Measurements from ENCODE around the gene WDFY4. TPM values are rescaled to one million over a fixed set of nuclear protein-coding genes. Genes with fewer than 3 reads are reported as not detected.

The WDFY4 gene
- polyA plus RNA-seq, 1 donor (not counting 4 experiments of a cell fraction or from before 2014, with no cell fraction given): 0.04 TPM

DNA sequence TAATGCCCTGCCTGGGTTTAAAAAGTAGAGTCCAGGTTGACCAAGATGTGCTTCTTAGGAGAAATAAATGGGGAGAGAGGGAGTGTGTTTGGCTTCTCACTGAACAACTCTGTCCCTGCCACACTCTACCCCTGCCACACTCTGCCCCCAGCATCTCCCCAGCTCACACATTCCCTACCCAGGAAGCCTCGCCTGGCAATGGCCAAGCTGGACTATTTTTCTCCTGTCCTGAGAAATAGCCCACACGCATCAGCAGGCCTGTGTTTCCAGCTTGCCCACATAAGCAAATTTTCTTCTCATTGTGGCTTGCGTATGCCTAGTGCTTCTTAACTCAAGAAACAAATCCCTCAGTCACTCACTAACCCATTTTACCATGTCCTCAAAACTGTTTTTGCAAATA is 253.1 kb downstream of the WDFY4 start:
- Histone ChIP-seq H4K20me1 (ENCODE audit: control insufficient read depth, extremely low read depth, insufficient read depth, low read length) (no peaks in the 10 kb centered on the region), H3K36me3 (ENCODE audit: control insufficient read depth in 2 of 2, extremely low read depth in 1 of 2, insufficient read depth in 2 of 2, low read length in 2 of 2) (no peaks in the 10 kb centered on the region), H3K4me3 (ENCODE audit: control insufficient read depth in 2 of 3, extremely low read depth in 1 of 3, insufficient read depth in 2 of 3, low read depth in 1 of 3, low read length in 3 of 3) (no peak overlapping the region), H3K9ac (ENCODE audit: control insufficient read depth, extremely low read depth, insufficient read depth, low read length) (no peak overlapping the region), H3K9me1 (ENCODE audit: control insufficient read depth, extremely low read depth, insufficient read depth, low read length) (no peaks in the 10 kb centered on the region), H3K4me2 (ENCODE audit: control insufficient read depth, extremely low read depth, insufficient read depth, low read depth, low read length) (no peak overlapping the region), H3K4me1 (ENCODE audit: control insufficient read depth, extremely low read depth, insufficient read depth, low read length) (no peaks in the 10 kb centered on the region), H2AFZ (ENCODE audit: control insufficient read depth, low read length) (no peak overlapping the region), H3K27ac (ENCODE audit: control insufficient read depth, insufficient read depth, low read length) (no peak overlapping the region), H3K79me2 (ENCODE audit: control insufficient read depth, insufficient read depth, low read length) (no peaks in the 10 kb centered on the region), H3K9me3 (ENCODE audit: control insufficient read depth, low read depth, low read length) (no peaks in the 10 kb centered on the region), H3K27me3 (ENCODE audit: control insufficient read depth, extremely low read depth, insufficient read depth, low read length) (no peaks in the 10 kb centered on the region)
- TF ChIP-seq EZH2 (IDR thresholded peaks at IDR 0.05; ENCODE audit: low read length): no peak
- TF ChIP-seq, protein P1, sequence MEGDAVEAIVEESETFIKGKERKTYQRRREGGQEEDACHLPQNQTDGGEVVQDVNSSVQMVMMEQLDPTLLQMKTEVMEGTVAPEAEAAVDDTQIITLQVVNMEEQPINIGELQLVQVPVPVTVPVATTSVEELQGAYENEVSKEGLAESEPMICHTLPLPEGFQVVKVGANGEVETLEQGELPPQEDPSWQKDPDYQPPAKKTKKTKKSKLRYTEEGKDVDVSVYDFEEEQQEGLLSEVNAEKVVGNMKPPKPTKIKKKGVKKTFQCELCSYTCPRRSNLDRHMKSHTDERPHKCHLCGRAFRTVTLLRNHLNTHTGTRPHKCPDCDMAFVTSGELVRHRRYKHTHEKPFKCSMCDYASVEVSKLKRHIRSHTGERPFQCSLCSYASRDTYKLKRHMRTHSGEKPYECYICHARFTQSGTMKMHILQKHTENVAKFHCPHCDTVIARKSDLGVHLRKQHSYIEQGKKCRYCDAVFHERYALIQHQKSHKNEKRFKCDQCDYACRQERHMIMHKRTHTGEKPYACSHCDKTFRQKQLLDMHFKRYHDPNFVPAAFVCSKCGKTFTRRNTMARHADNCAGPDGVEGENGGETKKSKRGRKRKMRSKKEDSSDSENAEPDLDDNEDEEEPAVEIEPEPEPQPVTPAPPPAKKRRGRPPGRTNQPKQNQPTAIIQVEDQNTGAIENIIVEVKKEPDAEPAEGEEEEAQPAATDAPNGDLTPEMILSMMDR (optimal IDR thresholded peaks at IDR 0.05 in 1 of 3, IDR thresholded peaks at IDR 0.05 in 1 of 3, conservative IDR thresholded peaks at IDR 0.05 in 1 of 3; ENCODE audit: extremely low read depth in 1 of 3, insufficient read depth in 2 of 3, low read length in 3 of 3): no peak
- no peak for DNase-seq (ENCODE audit: low read depth, low spot score)
- dilution Hi-C loops (cut with MboI; ENCODE audit: extremely low pct_ligation_motif_present, low sequenced_read_pairs): no loop called here
- no peak for FAIRE-seq

DNA sequence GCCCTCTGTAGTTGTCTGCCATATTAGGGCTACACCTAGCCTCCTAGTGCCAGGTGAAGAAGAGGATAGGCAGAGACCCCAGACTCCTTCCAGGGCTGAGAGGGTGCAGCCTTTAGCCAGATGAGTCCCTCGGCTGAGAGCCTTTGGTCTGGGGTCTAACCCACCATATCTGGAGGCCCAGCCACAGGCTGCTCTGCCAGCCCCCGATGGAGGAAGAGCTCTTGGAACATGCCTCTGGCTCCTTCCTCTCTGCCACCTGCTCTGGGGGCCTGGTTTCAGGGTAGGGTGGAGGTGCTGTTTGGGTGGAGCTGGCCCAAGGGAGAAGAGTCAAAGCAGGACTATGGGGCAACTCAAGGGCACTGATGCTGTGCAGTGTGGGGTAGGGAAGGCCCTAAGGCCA is 253.6 kb downstream of the WDFY4 start:
- H3K79me2 ChIP-seq (ENCODE audit: control insufficient read depth, insufficient read depth, low read length): no peaks in the 10 kb centered on the region
- no peak for FAIRE-seq
- H3K27ac ChIP-seq (ENCODE audit: control insufficient read depth, insufficient read depth, low read length): no peak overlapping the region
- H3K4me2 ChIP-seq (ENCODE audit: control insufficient read depth, extremely low read depth, insufficient read depth, low read depth, low read length): no peak overlapping the region
- no peaks in the 10 kb centered on the region for H3K27me3 ChIP-seq (ENCODE audit: control insufficient read depth, extremely low read depth, insufficient read depth, low read length)
- no peaks in the 10 kb centered on the region for H4K20me1 ChIP-seq (ENCODE audit: control insufficient read depth, extremely low read depth, insufficient read depth, low read length)
- no peak overlapping the region for H2AFZ ChIP-seq (ENCODE audit: control insufficient read depth, low read length)
- no peak for TF ChIP-seq EZH2 (IDR thresholded peaks at IDR 0.05; ENCODE audit: low read length)
- TF ChIP-seq, protein P1 (optimal IDR thresholded peaks at IDR 0.05 in 1 of 3, IDR thresholded peaks at IDR 0.05 in 1 of 3, conservative IDR thresholded peaks at IDR 0.05 in 1 of 3; ENCODE audit: extremely low read depth in 1 of 3, insufficient read depth in 2 of 3, low read length in 3 of 3): no peak
- H3K4me3 ChIP-seq (ENCODE audit: control insufficient read depth in 2 of 3, extremely low read depth in 1 of 3, insufficient read depth in 2 of 3, low read depth in 1 of 3, low read length in 3 of 3): no peak overlapping the region
- no peak for DNase-seq (ENCODE audit: low read depth, low spot score)
- dilution Hi-C loops (cut with MboI; ENCODE audit: extremely low pct_ligation_motif_present, low sequenced_read_pairs): no loop called here
- no peaks in the 10 kb centered on the region for H3K36me3 ChIP-seq (ENCODE audit: control insufficient read depth in 2 of 2, extremely low read depth in 1 of 2, insufficient read depth in 2 of 2, low read length in 2 of 2)
- no peak overlapping the region for H3K9ac ChIP-seq (ENCODE audit: control insufficient read depth, extremely low read depth, insufficient read depth, low read length)
- H3K4me1 ChIP-seq (ENCODE audit: control insufficient read depth, extremely low read depth, insufficient read depth, low read length): no peaks in the 10 kb centered on the region
- H3K9me1 ChIP-seq (ENCODE audit: control insufficient read depth, extremely low read depth, insufficient read depth, low read length): no peaks in the 10 kb centered on the region
- no peaks in the 10 kb centered on the region for H3K9me3 ChIP-seq (ENCODE audit: control insufficient read depth, low read depth, low read length)

Measured in keratinocyte (primary cell).